Neuron (in vitro differentiated cells): ENCODE measurements around the gene DDX41.

ENCODE experiments used
- H2AFZ ChIP-seq: one replicate; pipeline ENCODE4 v1.6.1; 2013; ENCODE audit warnings: low read depth, mild to moderate bottlenecking, inconsistent platforms, low read length, moderate library complexity
- H3K27me3 ChIP-seq: one replicate; pipeline ENCODE4 v1.6.1; 2013; ENCODE audit warnings: low read length; ENCODE audit not compliant: insufficient read depth
- H3K36me3 ChIP-seq: one replicate; pipeline ENCODE4 v1.6.1; 2013; ENCODE audit warnings: low read length; ENCODE audit not compliant: insufficient read depth
- H3K4me1 ChIP-seq: one replicate; pipeline ENCODE4 v1.6.1; 2013; ENCODE audit warnings: low read length; ENCODE audit not compliant: insufficient read depth
- H3K4me3 ChIP-seq: 2 replicates; pipeline ENCODE4 v1.5.1; 2013; ENCODE audit warnings: mild to moderate bottlenecking, low read length, moderate library complexity
- H3K9me3 ChIP-seq: one replicate; pipeline ENCODE4 v1.6.1; 2013; ENCODE audit warnings: low read length

The DDX41 gene

GRCh38 chr5:177475563-177476427, 41.0 kb downstream of the DDX41 start:
- H3K27me3 ChIP-seq: no peaks in the 10 kb centered on the region
- H2AFZ ChIP-seq: no peak overlapping the region
- peaks cover 13% of the 10 kb centered on the region for H3K36me3 ChIP-seq
- peaks cover 35% of the 10 kb centered on the region for H3K4me1 ChIP-seq
- no peaks in the 10 kb centered on the region for H3K9me3 ChIP-seq
- H3K4me3 ChIP-seq: no peak overlapping the region

GRCh38 chr5:177474846-177475562, 41.8 kb downstream of the DDX41 start:
- H3K4me1 ChIP-seq: peaks cover 40% of the 10 kb centered on the region
- H3K9me3 ChIP-seq: no peaks in the 10 kb centered on the region
- H3K27me3 ChIP-seq: no peaks in the 10 kb centered on the region
- H3K4me3 ChIP-seq: no peak overlapping the region
- no peak overlapping the region for H2AFZ ChIP-seq
- peaks cover 16% of the 10 kb centered on the region for H3K36me3 ChIP-seq

- H2AFZ ChIP-seq: no peak overlapping the region
- H3K27me3 ChIP-seq: no peaks in the 10 kb centered on the region
- peaks cover 16% of the 10 kb centered on the region for H3K36me3 ChIP-seq
- no peaks in the 10 kb centered on the region for H3K9me3 ChIP-seq
- H3K4me1 ChIP-seq: peaks cover 45% of the 10 kb centered on the region
- H3K4me3 ChIP-seq: peak overlapping the region; percentile 19
Measured at GRCh38 chr5:177474002-177474476, 42.7 kb downstream of the DDX41 start.

- H2AFZ ChIP-seq: no peak within 1 kb of the TSS
- peaks cover 49% of the 10 kb centered on the region for H3K4me1 ChIP-seq
- H3K36me3 ChIP-seq: peaks cover 19% of the 10 kb centered on the region
- peak within 1 kb of the TSS; percentile 84 for H3K4me3 ChIP-seq
- H3K9me3 ChIP-seq: no peaks in the 10 kb centered on the region
- H3K27me3 ChIP-seq: no peaks in the 10 kb centered on the region
Measured at GRCh38 chr5:177473443-177474001, 43.2 kb downstream of the DDX41 start, which contains the start of gene DBN1. DBN1 (minus strand) TSS chr5:177473634; CDS start chr5:177473521, 113 bp downstream.

GRCh38 chr5:177472460-177473442, 44.0 kb downstream of the DDX41 start:
- Histone ChIP-seq H3K4me1 (peaks cover 55% of the 10 kb centered on the region), H2AFZ (no peak overlapping the region), H3K4me3 (peak overlapping the region; percentile 84), H3K36me3 (peaks cover 25% of the 10 kb centered on the region), H3K27me3 (no peaks in the 10 kb centered on the region), H3K9me3 (no peaks in the 10 kb centered on the region)

GRCh38 chr5:177471610-177472356, 45.0 kb downstream of the DDX41 start:
- peaks cover 55% of the 10 kb centered on the region for H3K4me1 ChIP-seq

GRCh38 chr5:177470759-177471536, 45.8 kb downstream of the DDX41 start:
- H3K4me1 ChIP-seq: peaks cover 55% of the 10 kb centered on the region
- H3K9me3 ChIP-seq: peaks cover 3% of the 10 kb centered on the region
- H3K27me3 ChIP-seq: no peaks in the 10 kb centered on the region
- no peak overlapping the region for H2AFZ ChIP-seq
- H3K36me3 ChIP-seq: peaks cover 43% of the 10 kb centered on the region
- H3K4me3 ChIP-seq: peak overlapping the region; percentile 84

More at GRCh38 chr5:177471610-177472356, 45.0 kb downstream of the DDX41 start:
- H3K36me3 ChIP-seq: peaks cover 35% of the 10 kb centered on the region
- no peaks in the 10 kb centered on the region for H3K27me3 ChIP-seq
- H3K4me3 ChIP-seq: peak overlapping the region; percentile 84
- no peak overlapping the region for H2AFZ ChIP-seq
- H3K9me3 ChIP-seq: no peaks in the 10 kb centered on the region

GRCh38 chr5:177469750-177470525, 46.8 kb downstream of the DDX41 start:
- no peaks in the 10 kb centered on the region for H3K27me3 ChIP-seq
- no peak overlapping the region for H2AFZ ChIP-seq
- H3K4me1 ChIP-seq: peaks cover 54% of the 10 kb centered on the region
- no peak overlapping the region for H3K4me3 ChIP-seq
- peaks cover 10% of the 10 kb centered on the region for H3K9me3 ChIP-seq
- peaks cover 53% of the 10 kb centered on the region for H3K36me3 ChIP-seq

GRCh38 chr5:177468685-177469628, 47.8 kb downstream of the DDX41 start:
- Histone ChIP-seq H3K36me3 (peaks cover 53% of the 10 kb centered on the region), H2AFZ (no peak overlapping the region), H3K4me3 (no peak overlapping the region), H3K27me3 (no peaks in the 10 kb centered on the region), H3K9me3 (peaks cover 10% of the 10 kb centered on the region), H3K4me1 (peaks cover 44% of the 10 kb centered on the region)

- no peaks in the 10 kb centered on the region for H3K27me3 ChIP-seq
- H3K4me3 ChIP-seq: no peak overlapping the region
- H3K36me3 ChIP-seq: peaks cover 59% of the 10 kb centered on the region
- no peak overlapping the region for H2AFZ ChIP-seq
- H3K9me3 ChIP-seq: peaks cover 10% of the 10 kb centered on the region
- H3K4me1 ChIP-seq: peaks cover 42% of the 10 kb centered on the region
Measured at GRCh38 chr5:177468329-177468684, 48.5 kb downstream of the DDX41 start.
